DMS 273 (cell line): ENCODE measurements around the gene C1QL4.
"Not testable (repeated sequence)": the region's sequence is repeated elsewhere in the genome, so short reads cannot be mapped to it uniquely, and the experiment has no call there.

Experiments
- DNase-seq: peaks from one replicate; lab custom pipeline; 2025; ENCODE audit not compliant: unreplicated experiment; lab: John Stamatoyannopoulos, UW

Gene C1QL4

DNA sequence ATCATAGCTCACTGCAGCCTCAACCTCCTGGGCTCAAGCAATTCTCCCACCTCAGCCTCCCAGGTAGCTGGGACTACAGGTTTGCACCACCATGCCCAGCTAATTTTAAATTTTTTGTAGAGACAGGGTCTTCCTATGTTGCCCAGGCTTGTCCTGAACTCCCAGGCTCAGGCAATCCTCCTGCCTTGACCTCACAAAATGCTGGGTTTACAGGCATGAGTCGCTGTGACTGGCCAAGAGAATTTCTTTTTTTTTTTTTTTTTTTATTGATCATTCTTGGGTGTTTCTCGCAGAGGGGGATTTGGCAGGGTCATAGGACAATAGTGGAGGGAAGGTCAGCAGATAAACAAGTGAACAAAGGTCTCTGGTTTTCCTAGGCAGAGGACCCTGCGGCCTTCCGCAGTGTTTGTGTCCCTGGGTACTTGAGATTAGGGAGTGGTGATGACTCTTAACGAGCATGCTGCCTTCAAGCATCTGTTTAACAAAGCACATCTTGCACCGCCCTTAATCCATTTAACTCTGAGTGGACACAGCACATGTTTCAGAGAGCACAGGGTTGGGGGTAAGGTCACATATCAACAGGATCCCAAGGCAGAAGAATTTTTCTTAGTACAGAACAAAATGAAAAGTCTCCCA lies 54.1 kb downstream of the C1QL4 start:
- DNase-seq = not testable (repeated sequence)
